Effector memory CD8-positive, alpha-beta T cell (primary cell): ENCODE results near the gene CHTOP.

Source experiments
- ATAC-seq: fragments of 150-1000 bp; cut with Tn5 transposase; replicated peaks from 2 replicates; pipeline ENCODE4 v1.10.0; 2021; ENCODE audit warnings: mild to moderate bottlenecking, moderate library complexity
- DNase-seq, 3 experiments: peaks; one replicate each; pipeline ENCODE4 v3.0.0; 2021
- H3K27ac Mint-ChIP-seq, 2 donors: one replicate each; pipeline ENCODE4 v1.8.0; 2022; ENCODE audit warnings: mild to moderate bottlenecking in 2 of 2, mixed read lengths in 2 of 2, moderate library complexity in 2 of 2
- H3K27me3 Mint-ChIP-seq, 2 donors: one replicate each; pipeline ENCODE4 v1.8.0; 2022; ENCODE audit warnings: mixed read lengths in 2 of 2
- H3K36me3 Mint-ChIP-seq: one replicate; pipeline ENCODE4 v1.8.0; 2022; ENCODE audit warnings: mild to moderate bottlenecking, moderate library complexity, mixed read lengths; ENCODE audit not compliant: insufficient read depth
- H3K4me1 Mint-ChIP-seq, 2 donors: one replicate each; pipeline ENCODE4 v1.8.0; 2022; ENCODE audit warnings: low read depth in 2 of 2, mixed read lengths in 2 of 2
- H3K4me3 Mint-ChIP-seq, 2 donors: one replicate each; pipeline ENCODE4 v1.8.0; 2022; ENCODE audit warnings: mild to moderate bottlenecking in 2 of 2, mixed read lengths in 2 of 2, moderate library complexity in 2 of 2
- H3K9me3 Mint-ChIP-seq, 2 donors: one replicate each; pipeline ENCODE4 v1.8.0; 2022; ENCODE audit warnings: mixed read lengths in 2 of 2

Gene CHTOP

DNA sequence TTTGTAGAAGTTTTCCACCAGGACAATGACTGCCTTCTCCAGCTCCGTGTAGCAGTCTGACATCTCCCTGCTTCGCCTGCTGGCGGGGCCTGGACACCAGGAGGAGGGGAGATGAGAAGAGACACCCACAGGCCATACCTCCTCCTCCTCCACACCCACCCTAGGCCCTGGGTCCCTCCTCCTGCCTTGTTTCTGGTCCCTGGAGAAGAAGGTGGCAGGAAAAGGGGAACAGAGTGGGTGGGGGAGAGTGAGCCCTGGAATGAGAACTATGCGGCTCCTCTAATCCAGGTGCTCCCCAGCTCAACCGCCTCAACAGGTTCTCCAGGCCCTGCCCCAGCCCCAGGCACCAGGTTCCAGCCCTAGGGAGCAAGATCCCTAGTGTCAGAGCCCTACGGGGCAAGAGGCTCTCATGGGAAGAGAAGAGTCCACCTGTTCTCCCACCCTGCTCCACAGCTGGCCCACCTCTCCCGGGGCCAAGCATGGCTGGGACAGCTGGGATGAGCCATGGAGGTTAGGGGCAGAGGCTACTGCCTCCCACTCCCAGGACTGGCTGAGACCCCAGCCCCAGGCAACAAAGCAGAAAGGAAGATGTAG lies 25.7 kb upstream of the CHTOP start:
- H3K27ac Mint-ChIP-seq: no peak overlapping the region
- H3K27me3 Mint-ChIP-seq: no peaks in the 10 kb centered on the region
- no peak for DNase-seq
- H3K4me1 Mint-ChIP-seq: no peaks in the 10 kb centered on the region
- no peak for ATAC-seq
- no peaks in the 10 kb centered on the region for H3K36me3 Mint-ChIP-seq
- H3K4me3 Mint-ChIP-seq: no peak overlapping the region
- H3K9me3 Mint-ChIP-seq: no peaks in the 10 kb centered on the region

DNA sequence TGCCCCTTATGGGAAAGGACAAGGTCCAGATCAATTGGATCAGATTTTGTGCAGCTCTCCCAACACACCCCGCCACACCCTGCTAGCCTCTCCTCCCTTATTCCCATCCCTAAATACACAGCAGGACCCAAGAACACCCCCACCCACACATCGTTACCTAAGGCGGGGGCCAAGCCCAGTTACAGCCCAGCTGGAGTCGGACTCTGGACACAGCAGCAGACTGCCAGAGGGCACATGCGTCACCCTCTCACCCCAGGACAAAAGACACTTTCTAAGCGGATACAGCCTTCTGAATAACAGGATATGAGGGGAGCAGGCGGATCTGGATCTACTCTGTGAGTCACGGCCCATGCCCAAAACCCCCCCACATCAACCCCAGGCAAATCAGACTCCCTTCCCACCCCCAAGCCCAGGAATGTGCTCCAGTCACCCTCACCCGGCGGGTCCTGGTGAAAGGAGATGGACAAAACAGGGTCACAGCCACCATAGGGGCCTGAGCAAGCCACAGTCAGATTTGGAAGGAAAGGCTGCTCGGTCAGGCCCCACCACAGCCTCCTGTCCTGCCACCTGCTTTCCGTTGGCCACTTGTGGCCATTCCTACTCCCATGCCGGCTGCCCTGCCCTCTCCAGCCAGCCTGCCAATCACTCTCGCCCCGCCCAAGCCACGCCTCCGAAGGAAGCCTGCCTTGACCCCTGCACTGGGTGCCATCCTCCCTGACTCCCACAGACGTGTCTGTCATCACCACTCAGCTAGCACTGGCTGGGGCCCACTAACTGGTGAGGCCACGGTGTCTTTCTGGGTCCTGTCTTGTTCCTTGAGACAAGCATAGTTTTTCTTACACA lies 24.9 kb upstream of the CHTOP start:
- no peaks in the 10 kb centered on the region for H3K4me1 Mint-ChIP-seq

DNA sequence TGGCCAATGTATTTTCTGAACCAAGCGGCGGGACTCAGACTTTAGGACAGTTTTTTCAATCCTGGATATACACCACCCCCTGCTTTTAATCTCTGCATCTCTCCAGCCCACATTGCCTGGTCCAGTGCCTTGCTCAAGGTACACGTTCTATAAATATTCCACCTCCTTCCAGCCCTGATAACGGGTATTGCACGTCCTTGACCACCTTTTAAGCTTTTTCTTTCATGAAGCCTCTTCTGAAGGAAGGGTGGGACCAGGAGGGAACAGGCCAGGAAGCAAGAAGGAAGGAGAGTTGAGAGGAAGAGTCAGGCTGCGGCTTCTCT lies 24.3 kb upstream of the CHTOP start:
- no peaks in the 10 kb centered on the region for H3K4me1 Mint-ChIP-seq
- no peak overlapping the region for H3K4me3 Mint-ChIP-seq
- DNase-seq (no peak), ATAC-seq (no peak)
- H3K27me3 Mint-ChIP-seq: no peaks in the 10 kb centered on the region
- H3K9me3 Mint-ChIP-seq: no peaks in the 10 kb centered on the region
- no peak overlapping the region for H3K27ac Mint-ChIP-seq
- H3K36me3 Mint-ChIP-seq: no peaks in the 10 kb centered on the region

More for the DNA sequence above, 24.9 kb upstream of the CHTOP start:
- ATAC-seq: no peak
- Mint-ChIP-seq H3K27me3 (no peaks in the 10 kb centered on the region), H3K27ac (no peak overlapping the region), H3K36me3 (no peaks in the 10 kb centered on the region), H3K4me3 (no peak overlapping the region), H3K9me3 (no peaks in the 10 kb centered on the region)
- no peak for DNase-seq

DNA sequence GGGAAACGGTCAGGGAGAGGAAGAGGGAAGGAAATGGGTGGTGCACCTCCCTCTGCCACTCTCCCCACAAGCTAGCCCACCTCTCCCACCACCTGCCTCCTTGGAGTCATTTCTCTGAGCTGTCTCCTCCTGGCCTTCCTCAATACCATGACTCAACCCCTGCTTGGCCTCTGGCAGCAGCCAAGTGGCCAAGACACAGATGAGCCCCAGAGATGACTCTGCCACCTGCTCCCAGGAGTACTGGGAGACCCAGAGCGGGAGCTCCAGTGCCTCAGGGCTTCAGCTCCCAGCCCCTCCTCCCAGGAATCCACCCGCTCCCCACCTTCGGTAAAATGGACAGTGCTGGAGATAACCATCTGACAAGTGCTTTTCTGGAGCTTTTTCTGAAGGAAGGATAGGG lies 23.5 kb upstream of the CHTOP start:
- no peak for ATAC-seq
- no peak overlapping the region for H3K4me3 Mint-ChIP-seq
- no peaks in the 10 kb centered on the region for H3K9me3 Mint-ChIP-seq
- H3K27ac Mint-ChIP-seq: no peak overlapping the region
- H3K27me3 Mint-ChIP-seq: no peaks in the 10 kb centered on the region
- no peak for DNase-seq
- no peaks in the 10 kb centered on the region for H3K4me1 Mint-ChIP-seq
- no peaks in the 10 kb centered on the region for H3K36me3 Mint-ChIP-seq

DNA sequence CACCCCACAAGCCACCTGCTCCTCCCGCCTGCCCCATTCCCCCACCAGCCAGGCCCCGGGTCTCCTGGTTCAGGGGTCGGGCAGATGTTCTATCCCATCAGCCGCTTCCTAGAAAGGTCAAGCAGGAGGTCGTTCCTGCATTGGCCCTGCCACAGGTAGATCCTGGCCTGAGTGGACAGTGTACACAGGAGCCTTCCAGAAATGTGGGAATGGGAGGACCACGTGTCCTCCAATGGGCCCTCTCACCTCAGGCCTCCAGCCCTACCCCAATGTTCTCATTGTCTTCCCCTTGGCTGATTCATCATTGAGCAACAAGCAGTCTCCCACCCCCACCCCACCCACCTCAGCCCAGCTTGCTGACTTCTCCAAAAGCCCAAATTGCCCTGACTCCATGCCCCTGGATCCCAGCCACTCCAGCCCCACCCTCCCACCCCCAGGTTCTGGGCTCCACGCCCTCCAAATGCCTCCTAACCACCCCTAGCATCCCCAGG lies 23.0 kb upstream of the CHTOP start:
- no peak for DNase-seq
- Mint-ChIP-seq H3K27ac (no peak overlapping the region), H3K36me3 (no peaks in the 10 kb centered on the region), H3K4me3 (no peak overlapping the region), H3K27me3 (no peaks in the 10 kb centered on the region), H3K4me1 (no peaks in the 10 kb centered on the region), H3K9me3 (no peaks in the 10 kb centered on the region)
- ATAC-seq: no peak

DNA sequence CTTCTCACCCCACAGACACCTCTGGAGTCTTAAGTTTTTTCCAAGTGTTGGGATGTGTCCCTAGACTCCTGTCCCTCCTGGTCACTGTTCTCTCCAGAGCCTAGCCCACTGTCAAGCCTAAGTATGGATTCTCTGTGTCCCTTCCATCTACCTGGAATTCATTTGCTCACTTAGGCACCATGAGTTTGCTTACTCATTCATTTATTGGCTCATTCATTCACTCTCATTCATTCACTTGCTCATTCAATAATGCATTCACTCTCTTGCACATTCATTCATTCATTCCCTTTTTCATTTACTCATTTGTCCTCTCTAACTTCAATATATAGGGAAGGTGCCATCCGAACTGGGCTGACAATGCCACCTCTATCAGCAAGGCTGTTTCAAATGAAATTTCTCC lies 22.5 kb upstream of the CHTOP start:
- no peak overlapping the region for H3K4me3 Mint-ChIP-seq
- ATAC-seq (no peak), DNase-seq (no peak)
- H3K36me3 Mint-ChIP-seq: no peaks in the 10 kb centered on the region
- H3K4me1 Mint-ChIP-seq: no peaks in the 10 kb centered on the region
- H3K27me3 Mint-ChIP-seq: no peaks in the 10 kb centered on the region
- H3K27ac Mint-ChIP-seq: no peak overlapping the region
- no peaks in the 10 kb centered on the region for H3K9me3 Mint-ChIP-seq

DNA sequence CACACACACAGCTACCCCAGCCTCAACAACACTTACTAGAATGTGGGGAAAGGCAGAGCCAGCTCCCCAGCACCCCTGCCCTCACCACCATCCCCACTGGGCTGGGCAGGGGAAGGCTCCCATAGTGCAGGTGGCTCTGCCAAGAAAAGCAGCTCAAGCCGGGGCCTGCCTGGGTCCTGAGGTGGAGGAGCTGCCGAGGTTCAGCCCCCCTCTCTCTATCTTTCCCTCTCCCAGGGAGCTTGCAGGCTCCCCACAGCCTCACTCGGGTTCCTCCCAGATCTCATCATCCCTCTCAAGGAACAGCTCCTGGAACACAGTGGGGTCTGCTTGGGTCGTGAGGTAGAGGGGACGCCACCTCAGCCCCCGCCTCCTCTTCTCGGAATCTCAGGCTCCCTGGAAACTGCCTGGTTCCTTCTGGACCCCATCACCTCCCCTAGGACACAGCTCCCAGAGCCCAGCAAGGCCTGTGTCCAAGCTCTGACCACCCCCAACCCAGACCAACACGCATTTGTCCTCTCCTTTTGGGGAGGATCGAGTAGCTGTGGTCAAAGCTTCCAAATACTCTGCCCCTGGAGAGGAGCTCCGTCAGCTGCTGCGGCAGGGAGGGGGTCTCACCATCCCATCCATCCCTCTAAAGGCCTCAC lies 21.6 kb upstream of the CHTOP start:
- ATAC-seq: no peak
- Mint-ChIP-seq H3K4me3 (no peak overlapping the region), H3K27me3 (no peaks in the 10 kb centered on the region), H3K9me3 (no peaks in the 10 kb centered on the region), H3K36me3 (no peaks in the 10 kb centered on the region), H3K27ac (no peak overlapping the region), H3K4me1 (no peaks in the 10 kb centered on the region)
- DNase-seq: no peak

DNA sequence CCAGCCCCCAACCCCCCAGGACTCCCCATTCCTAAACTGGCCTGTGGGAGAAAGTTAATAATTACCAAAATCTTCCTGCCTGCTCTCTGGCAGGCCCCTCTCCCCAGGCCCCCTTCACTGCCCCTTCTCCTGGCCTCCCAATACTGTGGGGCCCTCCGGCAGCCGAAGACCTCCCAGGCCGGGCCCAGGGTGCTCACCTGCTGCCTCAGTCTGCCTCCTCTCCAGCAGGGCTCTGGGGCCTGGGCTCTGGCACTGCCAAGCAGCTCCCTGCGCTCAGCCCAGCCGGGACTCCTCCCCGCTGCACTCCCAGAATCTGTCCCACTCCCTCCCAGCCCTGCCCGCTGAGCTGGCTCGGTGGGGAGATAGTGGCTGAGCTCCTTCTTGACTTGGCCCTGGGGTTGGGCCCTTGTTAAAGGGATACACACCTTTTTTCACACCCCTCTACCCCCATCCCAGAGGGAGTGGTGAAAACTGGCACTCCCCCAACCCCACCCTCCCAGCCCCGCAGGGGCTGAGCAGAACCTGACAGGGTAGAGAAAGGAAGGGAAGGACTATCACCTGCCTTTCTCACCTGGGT lies 21.0 kb upstream of the CHTOP start, which contains the start of gene S100A16:
TSS of gene S100A16 (minus strand) at position 383 of the 577 bp plus-strand sequence. CDS start 4,986 bp downstream, outside the sequence.
- Mint-ChIP-seq H3K4me1 (no peaks in the 10 kb centered on the region), H3K4me3 (no peak within 1 kb of the TSS), H3K27ac (no peak within 1 kb of the TSS), H3K9me3 (no peaks in the 10 kb centered on the region), H3K27me3 (no peaks in the 10 kb centered on the region), H3K36me3 (no peaks in the 10 kb centered on the region)
- no peak for DNase-seq
- ATAC-seq: no peak

DNA sequence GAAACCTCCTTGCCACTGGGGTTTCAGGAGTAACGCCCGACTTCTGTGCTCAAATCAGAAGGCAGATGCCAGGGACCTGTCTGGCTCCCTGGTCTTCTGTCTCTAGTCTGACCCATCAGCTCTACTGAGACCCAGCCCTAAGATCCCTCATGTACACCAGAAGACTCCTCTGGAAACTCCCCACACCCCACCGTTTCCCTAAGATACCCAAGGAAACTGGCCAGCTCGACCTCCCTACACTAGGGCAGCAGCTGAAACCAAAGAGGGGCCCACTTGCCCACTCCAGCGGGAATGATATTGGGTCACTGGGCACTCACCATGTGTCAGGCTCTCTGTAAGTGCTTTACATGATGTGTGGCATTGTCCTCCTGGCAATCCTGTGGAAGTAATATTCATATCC lies 20.5 kb upstream of the CHTOP start:
- Mint-ChIP-seq H3K4me3 (no peak overlapping the region), H3K4me1 (no peaks in the 10 kb centered on the region), H3K36me3 (no peaks in the 10 kb centered on the region)

DNA sequence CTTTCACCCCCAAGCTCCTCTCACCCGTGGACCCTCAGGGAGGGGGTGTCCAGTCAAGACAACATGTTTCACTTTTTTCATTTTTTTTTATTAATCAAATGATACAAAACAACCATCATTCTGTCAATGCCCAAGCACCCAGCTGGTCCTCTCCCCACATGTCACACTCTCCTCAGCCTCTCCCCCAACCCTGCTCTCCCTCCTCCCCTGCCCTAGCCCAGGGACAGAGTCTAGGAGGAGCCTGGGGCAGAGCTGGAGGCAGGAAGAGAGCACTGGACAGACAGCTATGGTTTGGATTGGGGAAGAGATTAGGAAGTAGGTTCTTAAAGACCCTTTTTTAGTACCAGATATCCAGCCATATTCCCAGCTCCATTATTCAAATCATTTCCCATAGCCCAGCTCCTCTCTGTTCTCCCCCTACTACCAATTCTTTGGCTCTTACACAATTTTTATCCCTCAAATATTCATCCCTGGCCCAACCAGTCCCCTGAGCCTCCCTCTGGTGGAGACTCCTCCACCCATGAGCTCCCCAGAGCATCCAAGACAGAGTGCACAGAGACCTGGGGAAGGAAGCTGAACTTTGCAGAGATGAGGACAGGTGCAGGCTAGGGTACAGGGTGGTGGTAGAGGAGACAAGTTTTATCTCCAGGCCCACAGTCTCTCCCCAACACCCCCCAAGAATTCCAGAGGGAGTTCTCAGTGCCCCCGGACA lies 19.5 kb upstream of the CHTOP start:
- H3K36me3 Mint-ChIP-seq: no peaks in the 10 kb centered on the region
- no peak overlapping the region for H3K4me3 Mint-ChIP-seq
- no peak for ATAC-seq
- no peaks in the 10 kb centered on the region for H3K4me1 Mint-ChIP-seq
- no peak for DNase-seq
- H3K27ac Mint-ChIP-seq: no peak overlapping the region
- H3K9me3 Mint-ChIP-seq: no peaks in the 10 kb centered on the region
- H3K27me3 Mint-ChIP-seq: no peaks in the 10 kb centered on the region

More for the DNA sequence above, 20.5 kb upstream of the CHTOP start:
- ATAC-seq (no peak), DNase-seq (no peak)
- Mint-ChIP-seq H3K9me3 (no peaks in the 10 kb centered on the region), H3K27me3 (no peaks in the 10 kb centered on the region), H3K27ac (no peak overlapping the region)

DNA sequence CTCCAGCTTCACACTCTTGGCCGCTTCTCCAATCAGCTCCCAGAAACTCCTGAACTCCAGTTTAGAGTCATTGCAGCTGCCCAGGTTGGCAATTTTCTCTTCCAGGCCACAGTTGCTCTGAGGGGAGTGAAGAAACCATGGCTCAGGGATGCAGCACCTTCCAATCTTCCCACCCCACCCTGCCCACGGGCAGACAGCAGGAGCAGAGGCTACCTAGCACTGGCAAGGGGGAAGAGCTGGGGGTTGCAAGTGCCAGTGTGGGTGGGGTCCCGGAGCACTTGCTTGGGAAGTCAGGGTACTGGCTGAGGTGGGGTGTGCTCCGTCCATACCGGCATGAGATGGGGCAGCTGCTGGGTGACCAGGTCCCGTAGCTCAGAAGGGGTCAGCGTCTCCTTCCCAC lies 19.0 kb upstream of the CHTOP start:
- H3K36me3 Mint-ChIP-seq: no peaks in the 10 kb centered on the region
- H3K27ac Mint-ChIP-seq: no peak overlapping the region
- no peaks in the 10 kb centered on the region for H3K9me3 Mint-ChIP-seq
- no peak for DNase-seq
- no peak overlapping the region for H3K4me3 Mint-ChIP-seq
- no peak for ATAC-seq
- H3K4me1 Mint-ChIP-seq: no peaks in the 10 kb centered on the region
- H3K27me3 Mint-ChIP-seq: no peaks in the 10 kb centered on the region

DNA sequence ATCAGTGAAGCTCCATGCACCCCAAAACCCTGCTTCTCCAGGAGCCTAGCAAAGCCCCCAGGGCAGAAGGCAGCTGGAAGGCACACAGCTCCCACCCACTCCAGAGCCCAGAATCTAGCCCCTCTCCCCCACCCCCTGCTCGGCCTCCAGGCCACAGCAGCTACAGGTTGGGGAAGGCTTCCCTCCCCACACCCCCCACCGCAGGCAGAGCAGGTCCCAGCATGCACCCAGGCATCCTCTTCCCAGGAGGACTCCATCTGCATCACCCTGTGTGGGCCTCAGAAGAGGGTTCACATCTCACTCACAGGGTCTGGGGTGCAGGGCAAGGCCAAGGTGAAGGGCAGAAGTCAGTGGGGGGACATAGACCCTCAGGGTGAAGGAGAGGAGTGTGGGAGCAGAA lies 18.5 kb upstream of the CHTOP start:
- no peaks in the 10 kb centered on the region for H3K9me3 Mint-ChIP-seq
- DNase-seq (no peak), ATAC-seq (no peak)
- no peaks in the 10 kb centered on the region for H3K4me1 Mint-ChIP-seq
- H3K27ac Mint-ChIP-seq: no peak overlapping the region
- H3K36me3 Mint-ChIP-seq: no peaks in the 10 kb centered on the region
- no peaks in the 10 kb centered on the region for H3K27me3 Mint-ChIP-seq
- no peak overlapping the region for H3K4me3 Mint-ChIP-seq

DNA sequence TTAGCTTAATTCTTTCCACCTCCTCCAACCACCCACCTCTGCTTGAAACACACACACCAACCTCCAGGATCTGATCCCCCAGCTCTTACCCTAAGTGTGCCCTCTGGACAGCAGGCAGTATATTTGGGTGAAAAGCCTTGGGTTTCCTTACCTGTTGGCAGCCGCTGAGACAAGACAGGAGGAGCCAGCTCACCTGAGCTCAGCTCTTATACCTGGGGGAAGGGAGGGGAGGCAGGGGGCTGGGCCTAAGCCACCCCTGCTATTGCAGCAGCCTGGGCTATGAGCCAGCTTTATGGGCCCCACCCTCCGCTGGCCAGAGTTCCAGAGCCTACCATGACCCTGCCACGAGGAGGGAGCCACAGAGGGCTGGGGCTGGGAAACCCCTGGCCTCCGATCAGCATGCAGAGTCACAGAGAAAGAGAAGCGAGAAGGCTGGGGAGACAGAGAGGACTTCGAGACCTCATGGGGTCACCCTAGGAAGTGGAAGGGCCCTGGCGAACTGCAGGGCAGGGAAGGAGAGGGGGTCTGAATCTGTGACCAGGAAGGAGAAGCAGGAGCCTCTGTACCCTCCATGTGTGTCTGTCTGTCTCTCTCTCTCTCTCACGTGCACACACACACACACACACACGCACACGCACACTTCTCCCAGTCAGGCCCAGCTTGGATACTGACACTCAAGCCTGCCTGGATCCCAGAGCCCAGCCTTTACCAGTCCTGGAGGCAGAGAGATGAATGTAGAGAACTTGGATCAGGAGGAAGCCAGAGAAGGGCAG lies 17.5 kb upstream of the CHTOP start, which contains the start of gene S100A14:
TSS of gene S100A14 (minus strand) at position 182 of the 773 bp plus-strand sequence. CDS start 467 bp downstream, outside the sequence.
- Mint-ChIP-seq H3K27ac (peak within 1 kb of the TSS; percentile 5 to 39), H3K27me3 (no peaks in the 10 kb centered on the region), H3K4me1 (no peaks in the 10 kb centered on the region), H3K4me3 (no peak within 1 kb of the TSS), H3K36me3 (no peaks in the 10 kb centered on the region), H3K9me3 (no peaks in the 10 kb centered on the region)
- ATAC-seq (no peak), DNase-seq (no peak)
